Motor neuron (in vitro differentiated cells): Measurements from ENCODE around the gene CISD3. TPM values are rescaled to one million over a fixed set of nuclear protein-coding genes. Genes with fewer than 3 reads are reported as not detected.
A peak's percentile ranks its signal among the peaks of the same experiment; 100 is the strongest.

Experiments used
- ATAC-seq, 8 experiments: fragments of 200-7000 bp; cut with Tn5 transposase; replicated peaks in 6 of 8; 2 replicates each; pipeline ENCODE4 v1.8.0; 2021; ENCODE audit warnings: mild to moderate bottlenecking in 8 of 8, moderate library complexity in 8 of 8
- H3K27ac ChIP-seq, 2 donors: fragments of 250-450 bp; sonication (Bioruptor Pico); 2 replicates each; pipeline ENCODE4 v1.9.0; 2021; ENCODE audit warnings: antibody characterized with exemption in 2 of 2, mild to moderate bottlenecking in 2 of 2, moderate library complexity in 1 of 2
- H3K4me1 ChIP-seq, 2 donors: fragments of 250-450 bp; sonication (Bioruptor Pico); replicated peaks in 1 of 2; 2 replicates each; pipeline ENCODE4 v1.6.1; 2021; ENCODE audit warnings: antibody characterized with exemption in 2 of 2, mild to moderate bottlenecking in 2 of 2, moderate library complexity in 1 of 2
- H3K4me3 ChIP-seq, 5 donors: fragments of 250-450 bp; sonication (Bioruptor Pico); 2 replicates each; pipeline ENCODE4 v1.9.0; 2021; ENCODE audit warnings: antibody characterized with exemption in 5 of 5, mild to moderate bottlenecking in 5 of 5, moderate library complexity in 4 of 5
- WGBS, 10 experiments: fragments of 450-650 bp; shearing (Covaris generic); methylation state at CpG; one replicate each; pipeline ENCODE4 v1.0.0; 2022; 5-methylcytosine and 5-hydroxymethylcytosine counted together
- in situ Hi-C, 9 experiments: fragments of 400-800 bp; cut with MboI; loops; one replicate each; pipeline ENCODE4 v1.15.0; 2021; ENCODE audit warnings: low sequenced_read_pairs in 9 of 9, low pct_unique_long_range_greater_than_20kb in 2 of 9; ENCODE audit not compliant: unreplicated experiment in 9 of 9
- total RNA-seq, 8 experiments: library from RNA; unstranded; fragments of 300-600 nt; gene quantifications; 2 replicates each; pipeline versions ENCODE4 v1.2.3 to v1.2.4, GENCODE V29; 2022

The CISD3 gene
- total RNA-seq = 10 to 100 TPM in 3 of 8 experiments, 1 to 10 TPM in 5; 2.5 to 23.8 (median 6.2) TPM

GRCh38 chr17:38729886-38730525, at the start of gene CISD3:
Gene CISD3 (plus strand): TSS chr17:38730341. CDS start chr17:38730359, 18 bp downstream.
- Histone ChIP-seq H3K27ac (peak within 1 kb of the TSS; percentile 13 to 69), H3K4me1 (peaks cover 4 to 10% of the 10 kb centered on the region in 2 donors), H3K4me3 (peak within 1 kb of the TSS; percentile 32 to 58 (median 37))
- whole genome bisulfite sequencing, 10 experiments = 0 to 40% (median 0%) methylated on average over 1 to 3 of the region's 92 CpGs; no CpG with 5 or more reads in 7 of the 10 experiments
- ATAC-seq = peak; percentile 83 to 91 (median 89)
- in situ Hi-C loops = no loop called here

GRCh38 chr17:38681096-38681495, 49.0 kb upstream of the CISD3 start:
- WGBS, 10 experiments = 60 to 100% (median 76%) methylated on average over 1 to 3 of the region's 3 CpGs; no CpG with 5 or more reads in 3 of the 10 experiments
- in situ Hi-C loops = no loop called here
- Histone ChIP-seq H3K27ac (no peak overlapping the region), H3K4me1 (peaks cover 0 to 3% of the 10 kb centered on the region in 2 donors), H3K4me3 (no peak overlapping the region)
- no peak for ATAC-seq

GRCh38 chr17:38685491-38685890, 44.6 kb upstream of the CISD3 start:
- Histone ChIP-seq H3K27ac (no peak overlapping the region), H3K4me1 (no peaks in the 10 kb centered on the region), H3K4me3 (no peak overlapping the region)
- ATAC-seq = no peak
- 65 to 100% (median 80%) methylated on average over 1 to 11 of the region's 12 CpGs for WGBS, 10 experiments
- in situ Hi-C loops = no loop called here

- no peak for ATAC-seq
- H3K27ac ChIP-seq = no peak overlapping the region
- WGBS, 10 experiments = 40 to 90% (median 75%) methylated on average over 2 to 5 of the region's 5 CpGs; no CpG with 5 or more reads in 2 of the 10 experiments
- in situ Hi-C loops = no loop called here
- no peak overlapping the region for H3K4me3 ChIP-seq
- no peaks in the 10 kb centered on the region for H3K4me1 ChIP-seq
Observed at GRCh38 chr17:38687286-38687685, 42.9 kb upstream of the CISD3 start.

GRCh38 chr17:38690386-38690785, 39.8 kb upstream of the CISD3 start:
- Histone ChIP-seq H3K27ac (no peak overlapping the region), H3K4me1 (no peaks in the 10 kb centered on the region), H3K4me3 (no peak overlapping the region)
- WGBS, 10 experiments = 0 to 100% (median 60%) methylated on average over 1 to 4 of the region's 4 CpGs; no CpG with 5 or more reads in 4 of the 10 experiments
- no peak for ATAC-seq
- in situ Hi-C loops = no loop called here

- Histone ChIP-seq H3K4me1 (no peaks in the 10 kb centered on the region), H3K4me3 (no peak overlapping the region), H3K27ac (no peak overlapping the region)
- ATAC-seq = no peak
- WGBS, 10 experiments = 43 to 80% (median 71%) methylated on average over 2 to 3 of the region's 4 CpGs; no CpG with 5 or more reads in 6 of the 10 experiments
- in situ Hi-C loops = no loop called here
Observed at GRCh38 chr17:38691154-38691553, 39.0 kb upstream of the CISD3 start.

GRCh38 chr17:38693700-38694329, 36.3 kb upstream of the CISD3 start:
- in situ Hi-C loops = no loop called here
- Histone ChIP-seq H3K4me3 (no peak overlapping the region), H3K27ac (no peak overlapping the region), H3K4me1 (no peaks in the 10 kb centered on the region)
- 10 to 100% (median 60%) methylated on average over 1 to 8 of the region's 12 CpGs; no CpG with 5 or more reads in 4 of the 10 experiments for WGBS, 10 experiments
- peak in 7 of 8 experiments; percentile 21 to 98 (median 47) for ATAC-seq

GRCh38 chr17:38697061-38697820, 32.9 kb upstream of the CISD3 start:
- no peak overlapping the region for H3K27ac ChIP-seq
- no peak overlapping the region for H3K4me3 ChIP-seq
- 0 to 100% (median 73%) methylated on average over 1 to 4 of the region's 4 CpGs; no CpG with 5 or more reads in 2 of the 10 experiments for WGBS, 10 experiments
- peaks cover 3 to 4% of the 10 kb centered on the region in 2 donors for H3K4me1 ChIP-seq
- in situ Hi-C loops = no loop called here
- no peak for ATAC-seq

GRCh38 chr17:38698760-38699159, 31.4 kb upstream of the CISD3 start:
- H3K4me1 ChIP-seq = peaks cover 7 to 12% of the 10 kb centered on the region in 2 donors
- H3K27ac ChIP-seq = no peak overlapping the region
- H3K4me3 ChIP-seq = no peak overlapping the region
- 75 to 100% (median 86%) methylated on average over 1 to 4 of the region's 5 CpGs; no CpG with 5 or more reads in 2 of the 10 experiments for WGBS, 10 experiments
- in situ Hi-C loops = no loop called here
- no peak for ATAC-seq

GRCh38 chr17:38701504-38702165, 28.5 kb upstream of the CISD3 start:
- in situ Hi-C loops = no loop called here
- Histone ChIP-seq H3K27ac (peak overlapping the region in 1 of 2 donors; percentile 28), H3K4me1 (peaks cover 13 to 18% of the 10 kb centered on the region in 2 donors), H3K4me3 (peak overlapping the region; percentile 47 to 83 (median 56))
- WGBS, 10 experiments = 3 to 80% (median 35%) methylated on average over 1 to 14 of the region's 25 CpGs; no CpG with 5 or more reads in 3 of the 10 experiments
- ATAC-seq = peak; percentile 5 to 40 (median 32)

- H3K27ac ChIP-seq = peak overlapping the region in 1 of 2 donors; percentile 28
- WGBS, 10 experiments = 0 to 3% (median 1%) methylated on average over 1 to 16 of the region's 81 CpGs; no CpG with 5 or more reads in 2 of the 10 experiments
- in situ Hi-C loops = no loop called here
Observed at GRCh38 chr17:38702166-38702915, 27.8 kb upstream of the CISD3 start.

More at GRCh38 chr17:38702166-38702915, 27.8 kb upstream of the CISD3 start:
- ATAC-seq = peak; percentile 58 to 81 (median 75)
- peak overlapping the region; percentile 47 to 83 (median 56) for H3K4me3 ChIP-seq
- H3K4me1 ChIP-seq = peaks cover 13 to 19% of the 10 kb centered on the region in 2 donors
